Stomach (tissue), 4 donors: ENCODE data around the gene USP17L25.
"Not testable (repeated sequence)": the region's sequence is repeated elsewhere in the genome, so short reads cannot be mapped to it uniquely, and the experiment has no call there.

Experiments
- CTCF ChIP-seq, 7 experiments: fragments of 450-650 bp in 4 of 7; fragments of 200-600 bp in 3 of 7; sonication (generic) in 3 of 7; IDR thresholded peaks; one replicate each; pipeline ENCODE4 v1.5.1; 2016 to 2019; ENCODE audit warnings: antibody characterized with exemption in 7 of 7, control low read depth in 2 of 7, mild to moderate bottlenecking in 1 of 7
- EP300 ChIP-seq: sonication (generic); formaldehyde crosslinking; IDR thresholded peaks from one replicate; pipeline ENCODE4 v1.6.1; 2017; ENCODE audit warnings: antibody characterized with exemption
- POLR2A ChIP-seq, 4 donors: fragments of 450-650 bp; IDR thresholded peaks; one replicate each; pipeline ENCODE4 v1.6.1; 2016; ENCODE audit warnings: antibody characterized with exemption in 4 of 4, control low read depth in 2 of 4, mild to moderate bottlenecking in 1 of 4, moderate library complexity in 1 of 4
- POLR2AphosphoS5 ChIP-seq, 3 donors: sonication (generic); formaldehyde crosslinking; IDR thresholded peaks; one replicate each; pipeline ENCODE4 v1.6.1; 2016; ENCODE audit warnings: antibody characterized with exemption in 3 of 3

- TF ChIP-seq POLR2A (IDR thresholded peaks at IDR 0.05); CTCF (IDR thresholded peaks at IDR 0.05); POLR2AphosphoS5 (IDR thresholded peaks at IDR 0.05); EP300: not testable (repeated sequence)
Measured at GRCh38 chr4:9339103-9339502, 9.4 kb downstream of the USP17L25 start, which contains the start of gene USP17L5.
